ENCODE data around the gene RABL6.
A peak's percentile ranks its signal among the peaks of the same experiment; 100 is the strongest.
"Not testable (repeated sequence)": the region's sequence is repeated elsewhere in the genome, so short reads cannot be mapped to it uniquely, and the experiment has no call there.

RABL6 gene, protein sequence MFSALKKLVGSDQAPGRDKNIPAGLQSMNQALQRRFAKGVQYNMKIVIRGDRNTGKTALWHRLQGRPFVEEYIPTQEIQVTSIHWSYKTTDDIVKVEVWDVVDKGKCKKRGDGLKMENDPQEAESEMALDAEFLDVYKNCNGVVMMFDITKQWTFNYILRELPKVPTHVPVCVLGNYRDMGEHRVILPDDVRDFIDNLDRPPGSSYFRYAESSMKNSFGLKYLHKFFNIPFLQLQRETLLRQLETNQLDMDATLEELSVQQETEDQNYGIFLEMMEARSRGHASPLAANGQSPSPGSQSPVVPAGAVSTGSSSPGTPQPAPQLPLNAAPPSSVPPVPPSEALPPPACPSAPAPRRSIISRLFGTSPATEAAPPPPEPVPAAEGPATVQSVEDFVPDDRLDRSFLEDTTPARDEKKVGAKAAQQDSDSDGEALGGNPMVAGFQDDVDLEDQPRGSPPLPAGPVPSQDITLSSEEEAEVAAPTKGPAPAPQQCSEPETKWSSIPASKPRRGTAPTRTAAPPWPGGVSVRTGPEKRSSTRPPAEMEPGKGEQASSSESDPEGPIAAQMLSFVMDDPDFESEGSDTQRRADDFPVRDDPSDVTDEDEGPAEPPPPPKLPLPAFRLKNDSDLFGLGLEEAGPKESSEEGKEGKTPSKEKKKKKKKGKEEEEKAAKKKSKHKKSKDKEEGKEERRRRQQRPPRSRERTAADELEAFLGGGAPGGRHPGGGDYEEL

GRCh38 chr9:136807281-136808074 is at the start of gene RABL6:
RABL6 (plus strand) TSS chr9:136807948; CDS start chr9:136808197, 249 bp downstream.
- peak; percentile 84 for DNase-seq

DNA sequence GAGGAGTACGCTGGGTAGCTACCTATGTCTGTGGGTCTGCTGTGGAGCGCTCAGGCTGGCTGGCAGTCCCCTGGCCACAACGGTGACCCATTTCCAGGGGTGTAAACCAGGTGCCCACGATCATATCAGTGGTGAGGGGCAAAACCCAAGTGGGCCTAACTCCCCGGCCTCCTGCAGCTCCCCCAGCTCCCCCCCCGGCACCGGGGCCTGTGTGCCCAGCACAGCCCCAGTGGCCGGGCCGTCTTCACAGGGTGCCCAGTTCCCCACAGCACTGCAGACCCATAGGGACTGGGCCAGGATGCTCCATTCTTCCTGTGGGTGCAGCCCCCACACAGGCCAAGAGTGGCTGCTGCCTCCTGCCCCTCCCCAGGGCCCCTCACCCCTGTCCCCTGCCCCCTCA is 48.7 kb upstream of the RABL6 start:
- DNase-seq: no peak

- no peak for DNase-seq
Observed at GRCh38 chr9:136759436-136760325, 48.1 kb upstream of the RABL6 start.

DNA sequence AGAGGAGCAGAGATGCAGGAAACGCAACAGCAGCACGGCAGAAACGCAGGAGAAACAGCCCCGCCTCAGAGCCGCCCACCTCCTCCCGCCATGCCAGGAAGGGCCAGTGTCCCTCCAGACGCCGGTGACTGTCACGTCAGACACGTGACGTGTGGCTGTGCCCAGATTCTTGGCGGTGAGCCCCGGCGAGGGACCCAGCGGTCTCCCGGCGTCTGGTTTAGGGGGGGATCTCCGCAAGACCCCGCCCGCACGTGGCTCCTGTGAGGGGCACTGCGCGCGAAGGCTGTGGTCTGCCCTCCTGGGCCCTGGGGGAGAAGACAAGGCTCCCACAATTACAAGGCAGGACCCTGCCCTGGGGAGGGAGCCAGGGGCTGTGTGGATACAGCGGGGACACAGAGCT is 47.3 kb upstream of the RABL6 start:
- DNase-seq: no peak

DNA sequence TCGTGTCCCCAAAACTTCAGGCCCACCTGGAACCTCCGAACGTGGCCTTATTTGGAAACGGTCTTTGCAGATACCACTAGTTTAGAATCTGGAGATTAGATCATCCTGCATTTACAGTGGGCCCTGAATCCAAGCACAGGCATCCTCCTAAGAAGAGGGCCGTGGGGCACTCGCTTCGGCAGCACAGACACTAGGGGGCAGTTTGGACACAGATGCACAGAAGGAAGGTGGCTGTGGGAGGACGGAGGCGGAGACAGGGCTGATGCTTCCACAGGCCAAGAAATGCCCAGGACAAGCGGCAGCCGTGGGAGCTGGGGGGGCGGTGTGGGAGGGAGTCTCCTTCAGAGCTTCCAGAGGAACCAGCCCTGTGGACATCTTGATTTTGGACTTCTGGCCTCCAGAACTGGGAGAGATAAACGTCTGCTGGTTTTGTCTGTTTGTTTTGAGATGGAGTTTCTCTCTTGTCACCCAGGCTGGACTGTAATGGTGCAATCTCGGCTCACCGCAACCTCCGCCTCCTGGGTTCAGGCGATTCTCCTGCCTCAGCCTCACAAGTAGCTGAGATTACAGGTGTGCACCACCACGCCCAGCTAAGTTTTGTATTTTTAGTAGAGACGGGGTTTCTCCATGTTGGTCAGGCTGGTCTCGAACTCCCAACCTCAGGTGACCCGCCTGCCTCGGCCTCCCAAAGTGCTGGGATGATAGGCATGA is 46.8 kb upstream of the RABL6 start:
- not testable (repeated sequence) for DNase-seq

DNA sequence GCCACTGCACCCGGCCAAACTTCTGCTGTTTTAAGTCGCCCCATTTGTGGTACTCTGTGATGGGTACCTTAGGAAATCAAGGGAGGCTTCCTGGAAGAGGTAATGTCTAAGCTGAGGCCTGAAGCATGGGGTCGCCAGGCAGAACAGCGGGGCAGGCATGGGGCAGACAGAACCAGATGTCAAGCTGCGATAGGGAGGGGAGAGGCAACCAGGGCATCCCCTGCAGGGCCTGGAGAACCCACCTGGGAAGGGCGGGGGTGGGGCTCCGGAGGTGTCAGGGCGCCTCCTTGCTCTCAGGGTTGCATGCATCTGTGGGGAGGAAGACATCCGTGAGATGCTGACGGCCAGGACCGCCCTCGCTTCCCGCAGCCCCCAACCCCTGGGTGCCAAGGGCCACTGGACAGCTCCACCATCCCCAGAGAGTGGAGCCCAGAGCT is 46.2 kb upstream of the RABL6 start:
- DNase-seq: no peak

GRCh38 chr9:136762221-136762691 is 45.5 kb upstream of the RABL6 start:
- no peak for DNase-seq

DNA sequence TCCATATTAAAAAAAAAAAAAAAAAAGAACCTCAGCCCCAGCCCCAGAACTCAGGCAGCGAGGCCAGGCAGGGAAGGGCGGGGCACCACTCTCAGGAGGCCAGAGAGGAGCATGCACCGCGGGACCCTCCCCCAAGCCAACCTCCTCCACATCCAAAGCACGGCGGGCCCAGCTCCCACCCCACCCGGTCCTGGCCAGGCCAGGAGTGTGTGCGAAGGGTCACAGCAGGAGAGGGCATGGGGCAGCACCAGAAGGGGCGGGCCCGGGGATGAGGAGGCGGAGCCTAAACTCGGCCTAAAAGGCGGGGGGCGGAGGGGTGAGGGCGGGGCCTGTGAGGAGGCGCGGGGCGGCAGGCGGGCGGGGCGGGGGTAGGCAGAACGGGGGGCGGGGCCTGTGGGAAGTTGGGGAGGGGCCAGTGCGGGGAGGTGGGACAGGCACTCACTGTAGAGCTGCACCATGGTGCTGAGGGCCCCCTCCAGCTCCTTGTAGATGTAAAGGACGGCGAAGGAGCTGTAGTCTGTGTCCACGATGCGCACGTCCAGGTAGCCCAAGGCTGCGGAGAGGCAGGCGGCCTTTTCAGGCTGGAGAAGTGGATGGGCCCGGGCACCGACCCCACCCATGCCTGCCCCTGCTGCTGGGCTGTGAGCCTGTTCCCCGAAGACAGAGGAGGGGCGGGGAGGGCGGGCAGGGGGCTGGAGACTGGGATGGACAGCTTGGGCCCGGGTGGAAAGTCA is 44.7 kb upstream of the RABL6 start:
- DNase-seq: peak; percentile 43

DNA sequence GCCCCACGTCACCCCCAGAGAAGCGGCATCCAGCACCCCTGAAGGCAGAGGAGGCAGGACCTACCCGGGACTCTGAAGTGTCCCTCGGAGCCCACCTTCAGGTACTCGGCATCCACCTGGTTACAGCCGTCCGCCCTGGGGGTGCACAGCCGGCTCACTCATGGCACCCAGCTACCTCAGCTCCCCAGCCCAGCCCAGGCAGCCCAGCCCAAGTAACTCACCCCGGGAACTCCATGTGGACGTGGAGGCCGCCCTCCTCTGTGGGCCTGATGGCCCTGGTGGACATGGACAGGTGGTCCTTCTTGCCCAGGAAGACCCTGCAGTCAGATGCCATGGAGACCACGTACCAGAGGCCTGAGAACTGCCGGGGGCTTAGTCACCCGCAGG is 44.1 kb upstream of the RABL6 start:
- no peak for DNase-seq

DNA sequence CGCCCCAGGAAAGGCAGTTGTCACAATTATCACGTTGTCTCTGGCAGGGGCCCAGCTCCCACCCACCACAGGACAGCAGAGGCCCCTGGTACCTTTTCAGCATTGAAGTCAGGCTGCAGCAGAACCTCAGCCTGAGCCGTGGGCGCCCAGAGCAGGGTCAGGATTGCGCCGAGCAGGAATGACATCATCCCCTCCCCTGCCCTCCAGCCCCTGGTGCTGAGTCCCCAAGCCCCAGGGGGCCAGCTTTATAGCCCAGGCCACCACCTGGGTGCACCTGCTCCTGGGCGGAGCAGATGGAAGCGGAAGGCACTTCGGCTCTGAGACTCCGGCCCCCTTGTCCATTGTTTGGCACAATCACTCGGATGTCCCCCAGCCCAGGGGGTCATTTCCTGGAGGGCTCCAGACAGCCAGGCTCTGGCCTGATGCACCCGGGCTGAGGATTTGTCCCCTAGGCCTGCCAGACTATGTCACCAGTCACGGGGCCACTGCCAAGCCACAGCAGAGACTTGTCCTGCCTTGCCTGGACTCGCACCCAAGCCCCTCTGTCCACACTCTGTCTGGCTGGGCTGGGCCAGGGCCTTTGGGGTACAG is 43.4 kb upstream of the RABL6 start, which contains the start of gene LCN15:
Gene LCN15 (minus strand): TSS at position 218 of the 591 bp plus-strand sequence. CDS start 30 bp downstream, at position 188.
- no peak for DNase-seq

GRCh38 chr9:136765041-136765440 is 42.7 kb upstream of the RABL6 start:
- no peak for DNase-seq

GRCh38 chr9:136765745-136766409 is 41.9 kb upstream of the RABL6 start:
- not testable (repeated sequence) for DNase-seq

GRCh38 chr9:136766410-136767120 is 41.2 kb upstream of the RABL6 start:
- DNase-seq: peak; percentile 72

DNA sequence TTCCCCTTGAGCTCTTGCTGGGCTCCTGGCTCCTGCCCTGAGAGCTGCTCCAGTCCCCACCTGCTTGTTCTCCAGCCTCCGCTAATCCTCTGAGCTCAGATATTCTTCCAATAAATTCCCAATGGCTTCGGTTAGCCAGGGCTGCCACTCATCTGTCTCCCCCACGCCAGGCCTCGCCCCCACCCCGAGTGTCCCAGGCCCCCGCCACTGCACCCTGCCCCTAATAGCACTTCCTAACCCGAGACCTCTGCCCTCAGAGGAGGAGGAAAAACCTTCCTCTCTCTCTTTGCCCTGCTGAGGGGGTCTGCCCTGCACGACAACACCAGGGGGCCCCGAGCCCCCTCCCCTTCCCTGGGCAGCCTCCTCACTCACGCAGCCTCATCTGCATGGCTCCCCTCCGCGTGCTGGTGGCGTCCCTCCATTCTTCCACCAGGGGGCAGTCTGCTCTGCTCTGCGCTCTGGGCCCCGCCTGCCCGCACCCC is 38.0 kb upstream of the RABL6 start:
- DNase-seq: peak; percentile 62

DNA sequence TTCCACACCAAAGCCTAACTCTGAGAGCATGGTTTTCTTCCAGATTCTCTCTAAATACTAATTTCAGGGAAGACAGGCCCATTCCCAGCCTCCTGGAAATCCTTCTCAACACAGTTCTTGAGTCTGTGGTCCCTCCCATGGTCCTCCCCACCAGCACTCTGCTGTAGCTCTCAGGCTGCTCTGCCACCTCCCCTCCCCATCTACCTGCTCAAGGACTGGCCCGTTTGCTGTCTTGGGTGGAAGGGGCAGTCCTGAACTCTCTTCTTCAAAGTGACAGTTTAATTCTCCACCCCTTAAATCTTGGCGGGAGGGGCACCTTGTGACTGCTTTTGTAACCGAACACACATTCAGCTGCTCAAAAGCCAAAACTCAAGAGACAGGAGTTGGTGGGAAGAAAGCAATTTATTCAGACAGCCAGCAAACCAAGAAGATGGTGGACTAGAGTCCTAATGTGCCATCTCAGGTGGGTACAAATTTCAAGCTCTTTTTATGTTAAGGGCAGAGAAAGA is 35.8 kb upstream of the RABL6 start:
- DNase-seq: no peak

DNA sequence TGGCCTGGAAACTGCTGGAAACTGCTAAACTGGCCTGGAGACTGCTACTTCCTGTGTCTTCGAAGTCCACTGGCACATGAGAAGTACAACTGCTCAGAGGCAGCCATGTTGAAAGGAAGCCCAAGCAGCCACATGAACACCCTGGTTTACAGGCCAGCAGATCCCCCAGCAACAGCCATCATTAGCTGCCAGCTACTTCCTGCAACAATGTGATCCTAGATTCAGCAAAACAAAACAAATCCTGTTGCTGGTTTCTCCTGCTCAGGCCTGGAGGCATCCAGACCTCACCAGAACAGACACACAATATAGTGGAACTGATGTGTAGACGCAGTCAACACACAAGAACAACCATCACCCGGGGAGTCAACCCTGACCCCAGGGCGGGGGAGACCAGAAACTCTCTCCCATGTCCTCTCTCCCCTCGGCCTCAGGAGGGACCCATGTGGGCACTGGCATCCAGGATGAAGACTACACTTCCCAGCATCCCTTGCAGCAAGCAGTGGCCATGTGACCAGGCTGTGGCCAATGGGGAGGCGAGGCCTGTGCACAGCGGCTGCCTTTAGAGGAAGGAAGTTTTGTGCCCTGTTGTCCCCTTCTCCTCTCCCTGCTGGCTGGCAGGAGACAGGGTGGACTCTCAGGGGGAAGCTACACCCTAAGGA is 34.2 kb upstream of the RABL6 start:
- DNase-seq: peak; percentile 16

GRCh38 chr9:136774416-136775045 is 33.2 kb upstream of the RABL6 start:
- DNase-seq: no peak

Measured in CD4-positive, alpha-beta T cell treated with Interleukin-17A for 1 hour (primary cell).